Stimulated activated CD4-positive, alpha-beta T cell treated with anti-CD3 and anti-CD28 coated beads, Interleukin-12 subunit alpha, Interleukin-12 subunit beta, amount 100 ng/mL, for 4 hours (primary cell): ENCODE data around the gene KNDC1.

Source experiments
- DNase-seq: peaks from one replicate; pipeline ENCODE4 v3.0.0-alpha.2; 2020

The KNDC1 gene

DNA sequence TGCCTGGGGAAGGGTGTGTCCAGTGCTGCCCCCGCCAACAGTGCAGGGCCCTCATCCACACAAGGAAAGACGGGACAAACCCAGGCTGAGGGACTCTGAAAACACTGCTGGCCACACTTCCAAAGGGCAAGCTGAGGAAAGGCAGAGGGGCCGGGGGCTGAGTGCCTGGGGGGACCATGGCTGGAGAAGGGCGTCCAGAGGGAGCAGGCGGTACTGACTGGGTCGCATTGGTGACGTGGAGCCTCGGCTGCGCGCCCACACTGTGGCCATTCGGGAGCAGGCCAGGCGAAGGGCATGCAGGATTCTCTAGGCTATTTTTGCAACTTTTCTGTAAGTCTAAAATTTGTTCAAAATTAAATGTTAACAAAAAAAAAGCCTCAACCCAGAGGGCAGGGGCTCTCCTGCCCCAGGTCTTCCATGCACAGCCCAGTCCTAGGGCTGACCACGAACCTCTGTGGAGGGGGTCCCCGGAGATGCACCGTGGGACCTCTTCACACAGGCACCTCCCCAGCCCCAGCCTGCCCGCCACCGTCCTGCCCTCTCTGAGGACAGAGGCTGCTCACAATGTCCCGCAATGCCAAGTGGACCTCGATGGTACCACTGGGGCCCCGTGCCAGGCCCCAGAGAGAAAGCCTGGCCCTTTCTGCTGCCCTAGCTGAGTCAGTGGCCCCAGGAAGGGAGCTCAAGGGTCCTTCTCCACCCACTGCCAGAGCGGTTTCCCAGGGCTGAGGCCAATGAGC lies 106.2 kb downstream of the KNDC1 start:
- no peak for DNase-seq

DNA sequence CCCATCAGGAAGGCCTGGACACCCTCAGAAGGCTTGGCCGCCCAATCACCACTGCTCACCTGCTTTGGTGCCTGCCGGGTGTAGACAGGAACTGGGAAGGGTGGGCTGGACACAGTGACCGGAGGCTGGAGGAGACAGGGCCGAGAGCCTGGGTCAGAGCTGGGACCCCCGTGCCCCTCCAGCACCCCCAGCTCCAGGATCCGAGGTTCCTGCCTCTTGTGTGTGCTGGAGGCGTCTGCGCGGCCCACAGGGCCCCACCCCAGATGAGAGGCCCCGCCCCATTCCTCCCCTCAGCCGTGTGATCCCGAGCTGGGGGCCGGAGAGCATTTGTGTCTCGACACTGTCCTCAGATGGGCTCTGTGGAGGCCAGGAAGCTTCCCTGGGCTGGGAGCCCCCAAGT lies 107.3 kb downstream of the KNDC1 start:
- DNase-seq: no peak

DNA sequence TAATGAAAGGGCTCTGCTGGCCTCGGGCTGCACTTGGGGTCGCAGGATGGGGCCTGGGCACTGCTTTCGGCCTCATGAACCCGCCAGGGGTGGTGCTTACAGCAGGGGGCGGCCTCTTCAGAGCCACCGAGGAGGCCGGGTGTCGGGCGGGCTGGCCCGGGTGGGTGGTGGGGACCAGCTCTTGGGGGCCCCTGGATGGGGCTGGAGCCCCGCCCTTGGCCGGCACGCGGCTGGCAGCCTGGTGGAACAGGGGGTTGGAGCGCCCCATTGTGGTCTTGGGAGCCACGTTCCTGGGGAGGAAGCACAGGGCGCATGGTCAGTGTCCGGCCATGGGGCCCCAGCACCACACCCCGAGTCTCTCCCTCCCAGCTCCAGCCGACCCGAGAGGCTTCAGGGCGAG lies 107.8 kb downstream of the KNDC1 start:
- no peak for DNase-seq

DNA sequence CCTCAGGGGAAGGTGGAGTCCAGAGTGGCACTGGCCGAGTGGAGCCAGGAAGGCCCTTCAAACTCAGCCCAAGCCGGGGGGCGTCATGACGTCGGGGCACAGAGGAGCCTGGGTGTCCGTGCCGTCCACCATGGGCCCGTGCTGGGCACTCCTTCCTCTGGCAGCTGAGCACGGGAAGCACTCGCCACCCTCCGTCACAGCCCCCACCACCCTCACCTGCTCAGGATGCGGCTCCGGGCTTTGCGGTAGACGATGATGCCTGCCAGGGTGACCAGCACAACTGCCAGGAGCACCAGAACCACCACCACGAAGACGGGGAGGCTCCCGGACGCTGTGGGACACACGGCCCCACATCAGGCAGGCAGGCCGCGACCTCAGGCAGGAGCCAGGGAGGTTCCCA lies 108.5 kb downstream of the KNDC1 start:
- no peak for DNase-seq

DNA sequence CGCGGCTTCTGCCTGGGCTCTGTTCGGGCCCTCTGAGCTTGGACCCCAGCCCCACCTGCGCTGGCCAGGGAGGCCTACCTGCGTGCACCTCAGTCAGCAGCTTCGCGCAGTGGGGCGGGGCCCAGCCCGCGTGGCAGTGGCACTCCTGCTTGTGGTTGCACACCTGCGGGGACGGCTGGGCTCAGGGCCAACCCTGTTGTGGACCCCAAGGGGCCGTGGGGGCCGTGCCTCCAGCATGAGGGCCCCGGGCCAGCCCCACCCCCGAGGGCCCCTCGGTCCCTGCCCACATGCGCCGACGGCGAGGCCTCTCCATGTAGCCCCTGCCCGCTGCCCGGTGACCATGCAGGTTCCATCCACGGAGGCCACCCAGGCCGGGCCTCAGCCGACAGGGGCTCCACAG lies 109.3 kb downstream of the KNDC1 start:
- no peak for DNase-seq

DNA sequence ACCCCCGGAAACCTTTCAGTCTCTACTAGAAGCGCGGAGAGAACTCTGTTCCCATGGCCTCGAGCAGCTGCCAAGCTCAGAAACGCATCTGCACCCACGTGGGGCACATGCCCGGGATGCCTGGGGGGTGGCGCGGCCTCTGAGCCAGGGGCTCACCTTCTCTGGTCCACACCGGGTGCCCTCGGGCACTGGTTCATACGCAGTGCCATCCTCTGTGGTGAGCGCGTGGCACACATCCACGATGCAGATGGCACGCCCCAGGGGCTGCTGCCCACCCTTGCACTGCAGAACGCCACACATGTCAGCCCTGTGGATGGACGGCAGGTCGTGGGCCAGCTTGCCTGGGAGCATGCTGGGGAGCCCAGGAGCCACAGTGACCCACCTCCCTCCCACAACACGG lies 110.2 kb downstream of the KNDC1 start:
- no peak for DNase-seq

DNA sequence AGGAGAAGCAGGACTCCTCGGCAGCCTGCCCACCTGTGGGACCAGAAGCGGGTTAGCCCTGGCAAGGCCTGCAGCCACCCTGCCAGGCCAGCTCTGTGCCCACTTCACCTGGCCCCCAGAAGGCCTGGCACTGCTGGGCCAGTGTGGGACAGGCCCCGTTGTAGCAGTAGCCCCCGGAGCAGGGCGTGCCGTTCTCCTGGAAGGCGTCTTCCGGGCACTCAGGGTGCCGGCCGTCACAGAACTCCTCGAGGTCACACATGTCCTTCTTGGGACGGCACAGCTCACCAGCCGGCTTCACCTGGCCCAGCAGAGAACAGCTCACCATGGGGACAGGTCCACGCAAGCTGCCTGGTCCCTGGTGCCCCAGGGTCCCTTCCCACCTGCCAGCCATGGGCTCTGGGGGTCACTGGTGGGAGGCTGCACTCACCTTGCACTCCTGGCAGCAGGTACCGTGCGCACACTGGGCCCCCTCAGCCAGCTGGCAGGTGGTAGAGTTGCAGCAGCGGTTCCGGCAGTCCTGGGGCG lies 110.8 kb downstream of the KNDC1 start:
- no peak for DNase-seq

DNA sequence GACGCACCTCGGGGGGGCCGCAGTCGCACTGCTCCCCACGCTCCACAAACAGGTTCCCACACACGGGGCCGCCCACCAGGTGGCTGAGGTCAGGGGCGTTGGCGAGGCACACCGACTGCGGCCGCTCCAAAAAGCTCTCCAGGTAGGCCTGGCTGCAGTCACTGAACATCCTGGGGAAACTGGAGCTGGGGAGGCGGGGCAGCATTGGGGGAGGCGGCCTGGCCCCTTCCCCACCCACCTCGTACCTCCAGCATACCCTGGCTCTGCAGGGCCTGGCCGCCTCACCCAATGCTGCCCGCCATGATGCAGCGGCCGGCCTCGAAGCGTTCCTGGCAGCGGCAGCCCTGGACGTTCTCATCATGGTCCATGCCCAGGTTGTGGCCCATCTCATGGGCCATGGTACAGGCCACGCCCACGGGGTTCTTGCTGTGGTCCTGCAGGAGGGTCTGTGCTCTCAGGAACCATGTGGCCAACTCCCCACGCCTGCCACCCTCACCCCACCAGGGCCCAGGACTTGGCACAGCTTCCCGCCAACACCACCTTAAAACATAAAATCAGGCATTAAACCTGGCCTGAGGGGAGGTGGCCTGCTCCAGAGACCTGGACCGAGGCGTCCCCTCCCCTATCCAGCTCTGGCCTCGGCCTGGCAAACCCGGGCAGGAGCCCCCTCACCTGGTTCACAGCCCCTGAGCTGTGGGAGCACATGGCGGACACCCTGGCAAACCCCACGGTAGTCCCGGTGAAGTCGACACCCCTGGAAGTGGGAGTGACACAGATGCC lies 111.7 kb downstream of the KNDC1 start:
- no peak for DNase-seq

DNA sequence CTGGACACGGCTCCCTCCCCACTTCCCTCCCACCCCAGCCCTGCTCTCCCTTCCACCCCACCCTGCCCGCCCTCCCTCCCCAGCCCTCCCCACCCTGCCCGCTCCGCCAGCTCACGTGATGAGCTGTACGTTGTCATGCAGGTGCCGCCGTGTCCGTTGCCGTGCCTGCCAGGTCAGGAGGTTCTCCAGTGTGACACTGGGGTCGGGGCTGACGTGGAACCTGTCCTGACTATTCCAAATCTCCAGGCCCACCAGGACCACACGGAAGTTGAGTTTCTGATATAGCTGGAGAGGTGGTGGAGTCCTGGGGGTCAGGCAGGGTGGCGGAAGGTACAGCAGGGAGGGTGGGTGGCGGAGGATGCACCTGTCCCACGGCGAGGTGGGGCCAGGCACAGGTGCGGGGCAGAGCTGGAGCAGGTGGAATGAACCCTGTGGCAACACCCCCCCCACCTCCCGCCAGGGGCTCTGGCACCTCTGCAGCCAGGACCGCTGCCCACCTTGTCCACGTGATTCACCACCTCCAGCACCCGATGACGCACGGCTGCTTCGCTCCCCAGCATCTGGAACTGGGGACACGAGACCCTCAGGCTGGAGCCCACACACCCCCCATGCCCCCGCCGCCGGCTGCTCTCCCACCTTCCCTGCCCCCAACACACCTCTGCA lies 112.4 kb downstream of the KNDC1 start:
- no peak for DNase-seq

DNA sequence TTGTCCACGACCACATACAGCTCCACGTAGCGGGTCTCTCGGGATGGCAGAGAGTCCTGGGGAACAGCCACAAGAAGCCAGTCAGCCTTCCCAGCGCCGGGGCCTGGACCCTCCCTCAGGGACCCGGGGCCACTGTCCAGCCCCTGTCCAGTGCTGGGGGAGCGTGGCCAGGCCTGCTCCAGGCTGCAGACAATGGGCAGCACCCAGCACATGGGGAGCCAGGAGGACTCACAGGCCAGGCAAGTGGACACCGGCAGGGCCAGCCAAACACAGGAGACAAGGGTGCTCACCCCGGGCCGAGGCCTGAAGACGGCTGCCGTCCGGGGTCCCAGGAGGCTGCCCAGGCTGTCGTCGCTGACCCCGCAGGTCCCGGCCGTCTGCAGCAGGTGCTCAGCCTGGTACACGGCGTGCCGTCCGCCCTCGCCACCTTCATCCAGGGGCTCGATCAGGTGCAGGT lies 113.0 kb downstream of the KNDC1 start:
- no peak for DNase-seq

DNA sequence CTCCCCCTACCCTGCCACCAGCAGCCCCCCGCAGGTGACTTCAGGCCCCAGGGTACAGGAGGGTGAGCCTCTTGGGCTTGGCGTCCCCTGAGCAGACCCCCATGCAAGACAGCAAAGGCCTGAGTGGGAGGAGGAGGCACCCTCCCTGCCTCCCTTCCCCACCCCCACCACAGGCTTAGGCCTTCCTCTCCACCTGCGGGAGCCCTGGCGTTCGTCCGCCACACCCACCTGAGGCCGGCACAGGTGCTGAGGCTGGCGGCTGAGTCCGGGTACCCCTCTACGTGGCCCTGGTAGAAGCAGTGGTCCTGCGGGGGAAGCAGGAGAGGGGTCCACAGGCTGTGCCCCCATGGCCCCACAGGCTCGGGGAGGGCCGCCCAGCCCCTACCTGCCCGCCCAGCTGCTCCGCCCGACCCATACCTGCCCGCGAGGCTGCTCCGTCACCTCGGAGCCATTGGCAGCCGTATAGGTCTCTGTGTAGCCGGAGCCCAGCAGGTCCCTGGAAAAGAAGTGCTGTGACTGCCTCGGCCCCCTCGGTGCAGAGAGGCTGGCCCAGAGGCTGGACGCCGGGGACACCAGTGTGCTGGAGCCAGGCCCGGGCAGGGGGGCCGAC lies 113.6 kb downstream of the KNDC1 start:
- DNase-seq: no peak

DNA sequence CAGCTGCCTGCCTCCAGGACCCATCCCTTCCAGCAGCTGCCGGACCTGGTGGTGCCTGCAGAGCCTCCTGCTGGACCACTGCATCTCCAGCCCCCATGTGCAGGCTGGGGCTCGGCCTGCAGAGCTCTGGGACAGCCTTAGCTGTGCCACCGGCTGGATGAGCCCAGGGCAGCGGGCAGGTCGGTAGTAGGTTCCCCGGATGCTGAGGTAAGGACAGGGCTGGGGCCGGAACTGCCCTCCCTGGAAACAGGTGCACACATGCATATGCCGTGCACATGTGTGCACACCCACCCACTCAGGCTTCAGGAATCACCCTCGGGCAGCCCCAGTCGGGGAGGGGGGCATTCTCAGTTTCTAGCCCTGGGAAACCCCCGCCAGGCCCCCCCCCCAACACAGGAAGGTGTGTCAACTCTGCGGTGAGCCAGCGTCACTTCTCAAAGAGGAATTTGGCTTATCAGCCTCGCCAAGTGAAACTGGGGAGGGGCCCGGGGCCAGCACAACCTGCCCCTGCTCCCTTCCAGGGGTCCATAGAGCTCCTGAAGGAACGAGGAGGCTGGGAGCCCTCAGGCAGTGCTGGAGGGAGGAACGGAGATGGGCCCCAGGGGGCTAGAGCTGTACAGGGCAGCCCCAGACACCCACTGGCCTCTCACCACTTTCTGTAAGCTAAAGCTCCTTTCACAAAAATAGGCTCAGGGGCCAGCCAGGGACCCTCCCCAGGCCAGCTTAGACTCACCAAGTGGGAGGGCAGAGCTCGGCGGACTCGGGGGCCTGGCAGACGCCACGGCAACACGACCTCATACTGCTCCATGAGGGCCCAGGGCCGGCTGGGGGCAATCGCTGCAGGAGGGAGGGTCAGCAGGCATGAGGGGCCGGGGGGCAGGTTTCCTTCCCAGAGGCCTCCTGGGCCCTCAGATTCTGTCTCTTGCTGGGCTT lies 115.0 kb downstream of the KNDC1 start:
- peak; percentile 77 for DNase-seq

DNA sequence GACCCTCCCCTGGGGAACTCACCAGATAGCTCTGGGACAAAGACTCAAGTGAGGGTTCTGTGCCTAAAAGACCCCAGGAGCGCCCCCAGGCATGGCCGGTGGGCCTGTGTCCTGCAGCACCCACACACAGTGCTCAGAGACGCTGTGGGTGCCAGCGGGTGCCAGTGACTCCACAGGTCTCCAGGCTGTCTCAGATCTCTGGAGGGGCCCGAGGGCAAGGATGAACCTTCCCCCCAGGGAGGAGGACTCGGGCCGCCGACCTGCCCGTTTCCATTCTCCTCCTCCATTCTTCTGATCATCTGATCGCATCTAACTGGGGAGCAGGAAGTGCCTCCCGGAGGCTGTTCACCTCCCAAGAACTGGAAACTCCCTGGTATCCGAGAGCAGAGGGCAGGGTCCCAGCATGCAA lies 115.7 kb downstream of the KNDC1 start:
- peak; percentile 38 for DNase-seq
